ACC112 (cell line): ENCODE measurements around the gene ERMN.
"Not testable (repeated sequence)": the region's sequence is repeated elsewhere in the genome, so short reads cannot be mapped to it uniquely, and the experiment has no call there.

Source experiments
- H2AFZ ChIP-seq: fragments of 200-600 bp; sonication (generic); one replicate; pipeline ENCODE4 v1.6.0; 2017; ENCODE audit warnings: antibody characterized with exemption, low read length; ENCODE audit not compliant: unreplicated experiment
- H3K27ac ChIP-seq: fragments of 200-600 bp; sonication (generic); 2 replicates; pipeline ENCODE4 v1.5.1; 2014; ENCODE audit warnings: low read depth, mild to moderate bottlenecking, antibody characterized with exemption, low read length, moderate library complexity
- H3K27me3 ChIP-seq: fragments of 200-600 bp; sonication (generic); 2 replicates; pipeline ENCODE4 v1.6.1; 2014; ENCODE audit warnings: mild to moderate bottlenecking, antibody characterized with exemption, low read length, moderate library complexity, mixed read lengths; ENCODE audit not compliant: insufficient read depth
- H3K36me3 ChIP-seq: fragments of 200-600 bp; sonication (generic); 2 replicates; pipeline ENCODE4 v1.6.1; 2016; ENCODE audit warnings: mild to moderate bottlenecking, antibody characterized with exemption, low read length, moderate library complexity, mixed read lengths; ENCODE audit not compliant: insufficient read depth
- H3K4me1 ChIP-seq: fragments of 200-600 bp; sonication (generic); one replicate; pipeline ENCODE4 v1.6.1; 2016; ENCODE audit warnings: low read length, mixed read lengths; ENCODE audit not compliant: insufficient read depth, unreplicated experiment, control insufficient read depth
- H3K4me3 ChIP-seq: fragments of 200-600 bp; sonication (generic); 2 replicates; pipeline ENCODE4 v1.5.1; 2014; ENCODE audit warnings: mild to moderate bottlenecking, low read depth, low read length
- H3K79me2 ChIP-seq: fragments of 200-600 bp; sonication (generic); one replicate; pipeline ENCODE4 v1.6.0; 2016; ENCODE audit warnings: low read length; ENCODE audit not compliant: control insufficient read depth, unreplicated experiment, insufficient read depth

ERMN gene

GRCh38 chr2:157296490-157296889 is 29.1 kb downstream of the ERMN start:
- no peaks in the 10 kb centered on the region for H3K79me2 ChIP-seq

DNA sequence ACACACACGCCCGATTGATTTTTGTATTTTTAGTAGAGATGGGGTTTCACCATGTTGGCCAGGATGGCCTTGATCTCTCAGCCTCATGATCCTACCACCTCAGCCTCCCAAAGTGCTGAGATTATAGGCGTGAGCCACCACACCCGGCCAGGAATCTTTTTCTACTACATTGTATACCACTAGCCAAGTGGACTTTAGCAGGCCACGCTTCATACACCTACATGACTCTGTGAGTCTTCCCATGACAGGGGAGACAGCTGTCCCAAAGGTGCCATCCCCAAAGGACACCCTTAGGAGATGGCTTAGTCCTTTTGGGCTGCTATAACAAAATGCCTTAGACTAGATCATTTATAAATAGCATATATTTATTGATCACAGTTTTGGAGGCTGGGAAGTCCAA is 32.8 kb downstream of the ERMN start:
- Histone ChIP-seq H3K4me3 (no peak overlapping the region), H3K4me1 (no peaks in the 10 kb centered on the region), H3K36me3 (no peaks in the 10 kb centered on the region), H3K27ac (no peak overlapping the region), H3K79me2 (no peaks in the 10 kb centered on the region), H3K27me3 (no peaks in the 10 kb centered on the region), H2AFZ (no peak overlapping the region)

More at GRCh38 chr2:157296490-157296889, 29.1 kb downstream of the ERMN start:
- Histone ChIP-seq H3K27me3 (no peaks in the 10 kb centered on the region), H3K4me3 (no peak overlapping the region), H2AFZ (no peak overlapping the region), H3K36me3 (no peaks in the 10 kb centered on the region), H3K4me1 (no peaks in the 10 kb centered on the region), H3K27ac (no peak overlapping the region)

DNA sequence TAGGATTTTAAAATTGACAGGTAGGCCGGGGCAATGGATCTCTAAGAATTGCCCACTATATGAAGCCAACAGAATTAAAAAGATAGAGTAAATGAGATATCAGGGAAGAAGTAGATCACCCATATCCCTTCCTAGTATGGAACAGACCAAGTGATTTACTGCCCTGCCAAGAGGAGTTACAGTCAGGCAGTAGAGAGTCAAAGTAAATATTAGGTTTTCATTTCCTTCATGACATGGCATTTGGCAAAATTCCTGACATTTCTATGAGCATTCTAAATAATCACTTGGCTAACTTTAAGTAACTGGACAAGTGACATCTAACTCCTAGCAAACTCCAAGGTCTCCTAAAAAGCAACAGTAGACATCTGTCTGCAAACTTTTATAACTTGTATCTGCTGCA is 34.6 kb downstream of the ERMN start:
- H3K36me3 ChIP-seq = no peaks in the 10 kb centered on the region
- no peaks in the 10 kb centered on the region for H3K27me3 ChIP-seq
- H2AFZ ChIP-seq = no peak overlapping the region
- H3K27ac ChIP-seq = no peak overlapping the region
- no peak overlapping the region for H3K4me3 ChIP-seq
- no peaks in the 10 kb centered on the region for H3K79me2 ChIP-seq
- H3K4me1 ChIP-seq = no peaks in the 10 kb centered on the region

- Histone ChIP-seq H3K36me3 (no peaks in the 10 kb centered on the region), H3K27ac (no peak overlapping the region), H3K4me3 (no peak overlapping the region), H3K4me1 (no peaks in the 10 kb centered on the region), H2AFZ (no peak overlapping the region), H3K27me3 (no peaks in the 10 kb centered on the region), H3K79me2 (no peaks in the 10 kb centered on the region)
These were observed 35.1 kb downstream of the ERMN start for GRCh38 chr2:157290525-157290924.

GRCh38 chr2:157287160-157287559 is 38.5 kb downstream of the ERMN start:
- H2AFZ ChIP-seq = no peak overlapping the region
- no peak overlapping the region for H3K4me3 ChIP-seq
- no peaks in the 10 kb centered on the region for H3K27me3 ChIP-seq
- H3K27ac ChIP-seq = no peak overlapping the region
- H3K4me1 ChIP-seq = no peaks in the 10 kb centered on the region
- H3K79me2 ChIP-seq = no peaks in the 10 kb centered on the region
- no peaks in the 10 kb centered on the region for H3K36me3 ChIP-seq

DNA sequence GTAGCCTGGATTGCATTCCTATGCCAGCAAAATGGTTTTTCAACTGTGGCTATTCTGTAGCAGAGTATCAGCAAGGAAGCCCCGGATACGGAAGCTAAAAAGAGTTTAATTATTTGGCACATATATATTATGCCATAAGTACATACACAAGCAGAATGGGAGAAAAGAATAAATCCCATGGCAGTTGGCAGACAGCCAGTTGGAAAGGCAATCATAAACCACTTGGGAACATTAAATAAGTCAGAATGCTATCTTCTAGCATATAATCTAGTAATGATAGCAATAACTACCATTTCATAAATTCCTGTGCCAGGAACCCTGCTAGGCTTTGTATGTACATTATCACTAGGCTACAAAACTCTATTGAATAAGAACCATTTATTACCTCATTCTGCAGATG is 42.2 kb downstream of the ERMN start:
- H3K4me3 ChIP-seq = no peak overlapping the region

DNA sequence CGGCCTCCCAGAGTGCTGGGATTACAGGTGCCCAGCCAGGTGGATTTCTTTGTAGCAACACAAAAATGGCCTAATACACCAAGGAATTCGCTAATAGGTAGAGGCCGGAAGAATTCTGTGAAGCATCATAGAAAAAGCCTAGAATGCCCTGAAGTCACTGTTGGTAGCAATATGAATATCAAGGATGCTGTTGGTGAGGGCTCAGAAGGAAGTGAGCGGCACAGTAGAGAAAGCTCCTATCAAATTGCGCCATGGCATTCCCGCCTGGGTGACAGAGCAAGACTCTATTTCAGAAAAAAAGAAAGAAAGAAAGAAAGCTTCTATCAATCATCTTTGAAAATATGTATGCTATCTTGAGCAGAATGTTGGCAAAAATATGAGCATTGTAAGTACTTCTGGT is 44.3 kb downstream of the ERMN start:
- Histone ChIP-seq H3K79me2 (no peaks in the 10 kb centered on the region), H2AFZ (no peak overlapping the region), H3K27me3 (no peaks in the 10 kb centered on the region), H3K27ac (no peak overlapping the region), H3K4me3 (no peak overlapping the region), H3K4me1 (no peaks in the 10 kb centered on the region), H3K36me3 (no peaks in the 10 kb centered on the region)

More for the DNA sequence above, 42.2 kb downstream of the ERMN start:
- Histone ChIP-seq H3K79me2 (no peaks in the 10 kb centered on the region), H2AFZ (no peak overlapping the region), H3K36me3 (no peaks in the 10 kb centered on the region), H3K27me3 (no peaks in the 10 kb centered on the region), H3K27ac (no peak overlapping the region), H3K4me1 (no peaks in the 10 kb centered on the region)

- H3K79me2 ChIP-seq, H2AFZ ChIP-seq, H3K4me1 ChIP-seq, H3K36me3 ChIP-seq, H3K27me3 ChIP-seq, H3K4me3 ChIP-seq, H3K27ac ChIP-seq: not testable (repeated sequence)
These were observed 46.3 kb downstream of the ERMN start for GRCh38 chr2:157279311-157279710.

DNA sequence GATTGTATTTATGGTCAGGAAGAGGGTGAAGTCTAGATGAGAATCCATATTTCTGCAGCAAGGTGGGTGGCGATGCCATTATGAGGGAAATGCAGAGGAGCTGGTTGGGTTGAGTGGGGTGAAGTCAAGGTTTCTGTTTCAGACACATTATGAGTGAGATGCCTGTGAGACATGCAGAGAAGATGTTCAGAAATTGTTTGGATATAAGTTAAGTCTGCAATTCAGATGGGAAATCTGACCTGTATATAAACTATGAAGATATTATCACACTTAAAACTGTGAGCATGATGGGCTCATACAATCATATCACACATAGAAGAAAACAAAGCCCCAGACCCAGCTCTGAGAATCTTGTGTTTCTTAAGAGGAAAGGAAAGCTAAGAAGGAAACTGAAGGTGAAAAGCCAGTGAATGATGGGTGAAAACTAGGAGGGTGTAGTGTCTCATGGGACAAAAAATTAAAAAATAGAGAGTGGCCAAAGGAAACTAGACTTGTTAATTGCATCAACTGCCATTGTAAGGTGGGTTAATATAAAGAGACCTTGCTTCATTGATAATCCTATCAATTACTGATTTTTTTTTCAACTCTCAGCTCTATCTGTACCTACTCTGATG is 53.9 kb downstream of the ERMN start:
- H3K4me3 ChIP-seq = no peak overlapping the region
- no peaks in the 10 kb centered on the region for H3K27me3 ChIP-seq
- H3K79me2 ChIP-seq = no peaks in the 10 kb centered on the region
- H3K4me1 ChIP-seq = no peaks in the 10 kb centered on the region
- no peak overlapping the region for H2AFZ ChIP-seq
- no peak overlapping the region for H3K27ac ChIP-seq
- H3K36me3 ChIP-seq = no peaks in the 10 kb centered on the region

DNA sequence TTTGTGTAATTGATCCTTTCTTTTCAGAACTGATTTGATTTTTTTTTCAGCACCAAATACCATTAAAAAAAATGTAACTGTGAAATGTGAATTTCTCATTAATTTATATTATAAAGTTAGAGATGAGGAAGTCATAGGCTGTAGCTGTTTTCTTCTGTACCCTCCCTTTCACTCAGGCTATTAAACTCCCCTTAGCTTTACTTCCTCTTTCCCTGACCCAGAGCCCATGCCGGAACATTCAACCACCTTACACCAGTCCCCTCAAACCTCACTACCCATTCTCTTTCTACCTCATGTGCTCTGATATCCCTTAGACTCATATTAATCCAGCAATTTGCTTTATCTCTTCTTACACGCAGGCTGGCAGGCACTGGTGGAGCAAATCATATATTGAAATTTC is 55.7 kb downstream of the ERMN start:
- no peak overlapping the region for H3K4me3 ChIP-seq
- no peaks in the 10 kb centered on the region for H3K4me1 ChIP-seq
- no peaks in the 10 kb centered on the region for H3K27me3 ChIP-seq
- H3K36me3 ChIP-seq = no peaks in the 10 kb centered on the region
- no peak overlapping the region for H3K27ac ChIP-seq
- H2AFZ ChIP-seq = no peak overlapping the region
- H3K79me2 ChIP-seq = no peaks in the 10 kb centered on the region

GRCh38 chr2:157269060-157269459 is 56.6 kb downstream of the ERMN start:
- no peaks in the 10 kb centered on the region for H3K36me3 ChIP-seq
- H2AFZ ChIP-seq = no peak overlapping the region
- H3K27me3 ChIP-seq = no peaks in the 10 kb centered on the region
- H3K27ac ChIP-seq = no peak overlapping the region
- H3K4me1 ChIP-seq = peaks cover 4% of the 10 kb centered on the region
- no peak overlapping the region for H3K4me3 ChIP-seq
- H3K79me2 ChIP-seq = no peaks in the 10 kb centered on the region
